ENCODE measurements around the gene DLG1. TPM values are rescaled to one million over a fixed set of nuclear protein-coding genes. Genes with fewer than 3 reads are reported as not detected.
"Not testable (repeated sequence)": the region's sequence is repeated elsewhere in the genome, so short reads cannot be mapped to it uniquely, and the experiment has no call there.

DLG1 gene
- total RNA-seq, 4 donors from 2014 or later: 134 to 211 (median 152) TPM

DNA sequence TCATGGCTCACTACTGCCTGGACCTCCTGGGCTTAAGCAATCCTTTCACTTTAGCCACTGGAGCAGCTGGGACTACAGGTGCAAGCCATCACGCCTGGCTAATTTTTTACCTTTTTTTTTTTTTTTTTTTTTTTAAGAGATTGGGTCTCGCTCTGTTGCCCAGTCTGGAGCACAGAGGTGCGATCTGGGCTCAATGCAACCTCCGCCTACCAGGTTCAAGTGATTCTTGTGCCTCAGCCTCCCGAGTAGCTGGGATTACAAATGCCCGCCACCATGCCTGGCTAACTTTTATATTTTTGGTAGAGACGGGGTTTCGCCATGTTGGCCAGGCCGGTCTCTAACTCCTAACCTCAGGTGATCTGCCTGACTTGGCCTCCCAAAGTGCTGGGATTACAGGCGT is 218.1 kb downstream of the DLG1 start:
- DNase-seq: no peak
- no peak overlapping the region for H3K27ac ChIP-seq
- 99 to 100% methylated on average over 4 to 10 of the region's 10 CpGs for WGBS, 2 donors (ENCODE audit: low coverage in 1 of 2)
- H3K9me3 ChIP-seq: no peaks in the 10 kb centered on the region
- intact Hi-C loops (cut with DNase I; ENCODE audit: low total_unique reads) (no loop called here), in situ Hi-C loops (cut with MboI; ENCODE audit: low pct_ligation_motif_present in 1 of 4, low pct_unique_long_range_greater_than_20kb in 1 of 4, low sequenced_read_pairs in 3 of 4) (no loop called here)
- peaks cover 0 to 27% (median 6%) of the 10 kb centered on the region in 4 donors for H3K36me3 ChIP-seq
- peaks cover 0 to 6% (median 0%) of the 10 kb centered on the region in 4 donors for H3K4me1 ChIP-seq
- H3K27me3 ChIP-seq: no peaks in the 10 kb centered on the region
- H3K4me3 ChIP-seq: no peak overlapping the region
- TF ChIP-seq POLR2A (IDR thresholded peaks at IDR 0.05) (no peak), EP300 (IDR thresholded peaks at IDR 0.05; ENCODE audit: low read depth) (no peak), POLR2AphosphoS5 (IDR thresholded peaks at IDR 0.05) (no peak)
- TF ChIP-seq, protein P1, sequence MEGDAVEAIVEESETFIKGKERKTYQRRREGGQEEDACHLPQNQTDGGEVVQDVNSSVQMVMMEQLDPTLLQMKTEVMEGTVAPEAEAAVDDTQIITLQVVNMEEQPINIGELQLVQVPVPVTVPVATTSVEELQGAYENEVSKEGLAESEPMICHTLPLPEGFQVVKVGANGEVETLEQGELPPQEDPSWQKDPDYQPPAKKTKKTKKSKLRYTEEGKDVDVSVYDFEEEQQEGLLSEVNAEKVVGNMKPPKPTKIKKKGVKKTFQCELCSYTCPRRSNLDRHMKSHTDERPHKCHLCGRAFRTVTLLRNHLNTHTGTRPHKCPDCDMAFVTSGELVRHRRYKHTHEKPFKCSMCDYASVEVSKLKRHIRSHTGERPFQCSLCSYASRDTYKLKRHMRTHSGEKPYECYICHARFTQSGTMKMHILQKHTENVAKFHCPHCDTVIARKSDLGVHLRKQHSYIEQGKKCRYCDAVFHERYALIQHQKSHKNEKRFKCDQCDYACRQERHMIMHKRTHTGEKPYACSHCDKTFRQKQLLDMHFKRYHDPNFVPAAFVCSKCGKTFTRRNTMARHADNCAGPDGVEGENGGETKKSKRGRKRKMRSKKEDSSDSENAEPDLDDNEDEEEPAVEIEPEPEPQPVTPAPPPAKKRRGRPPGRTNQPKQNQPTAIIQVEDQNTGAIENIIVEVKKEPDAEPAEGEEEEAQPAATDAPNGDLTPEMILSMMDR (IDR thresholded peaks at IDR 0.05): no peak

DNA sequence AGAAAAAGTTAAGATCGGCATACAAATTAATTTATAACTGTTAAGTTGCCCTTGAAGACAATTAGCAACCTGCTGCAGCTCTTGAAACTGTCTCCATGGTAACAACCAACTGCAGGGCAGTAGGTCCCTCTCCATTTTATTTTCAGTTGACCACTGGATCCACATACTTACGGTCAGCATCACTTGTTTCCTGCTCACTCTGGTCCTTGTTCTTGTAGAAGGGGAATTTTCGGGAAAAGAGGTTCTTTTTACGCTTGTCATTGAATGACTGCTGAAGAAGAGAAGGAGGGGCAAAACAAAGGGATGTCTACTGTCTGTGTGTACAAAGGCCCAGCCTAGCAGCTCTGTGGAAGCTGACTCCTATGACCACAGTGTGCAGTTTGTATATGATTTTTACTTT is 222.0 kb downstream of the DLG1 start:
- DNase-seq: no peak
- in situ Hi-C loops (cut with MboI; ENCODE audit: low pct_ligation_motif_present in 1 of 4, low pct_unique_long_range_greater_than_20kb in 1 of 4, low sequenced_read_pairs in 3 of 4) (no loop called here), intact Hi-C loops (cut with DNase I; ENCODE audit: low total_unique reads) (no loop called here)
- TF ChIP-seq POLR2A (IDR thresholded peaks at IDR 0.05): no peak
- no peak for TF ChIP-seq POLR2AphosphoS5 (IDR thresholded peaks at IDR 0.05)
- no peak for TF ChIP-seq EP300 (IDR thresholded peaks at IDR 0.05; ENCODE audit: low read depth)
- TF ChIP-seq, protein P1 (IDR thresholded peaks at IDR 0.05): no peak
- 92 to 95% methylated on average over 4 of the region's 4 CpGs for WGBS, 2 donors (ENCODE audit: low coverage in 1 of 2)
- Histone ChIP-seq H3K27me3 (no peaks in the 10 kb centered on the region), H3K27ac (no peak overlapping the region), H3K36me3 (peaks cover 0 to 29% (median 4%) of the 10 kb centered on the region in 4 donors), H3K4me1 (no peaks in the 10 kb centered on the region), H3K9me3 (no peaks in the 10 kb centered on the region), H3K4me3 (no peak overlapping the region)

DNA sequence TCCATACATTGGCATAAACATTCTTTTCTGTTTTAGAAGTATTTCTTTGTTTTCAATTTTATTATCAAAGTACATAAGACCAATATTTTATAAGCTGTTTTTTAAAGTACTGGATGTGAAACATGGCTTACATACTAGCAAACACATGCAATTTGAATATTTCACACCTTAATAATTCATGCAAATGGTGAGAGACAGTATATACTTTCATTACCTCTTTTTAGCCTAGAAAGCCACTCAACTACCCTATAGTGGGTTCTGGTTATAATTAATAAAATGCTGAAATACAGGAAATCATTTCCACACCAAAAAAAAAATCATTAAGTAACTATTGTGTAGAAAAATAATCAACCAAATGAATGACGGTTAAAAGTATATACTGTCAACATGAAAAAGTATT is 230.3 kb downstream of the DLG1 start:
- DNase-seq: no peak
- H3K4me3 ChIP-seq: no peak overlapping the region
- peaks cover 0 to 22% (median 4%) of the 10 kb centered on the region in 4 donors for H3K36me3 ChIP-seq
- no peaks in the 10 kb centered on the region for H3K9me3 ChIP-seq
- H3K27me3 ChIP-seq: no peaks in the 10 kb centered on the region
- in situ Hi-C loops (cut with MboI; ENCODE audit: low pct_ligation_motif_present in 1 of 4, low pct_unique_long_range_greater_than_20kb in 1 of 4, low sequenced_read_pairs in 3 of 4): loop anchor here in 1 of 4 donors (25.0 kb wide), 1 partner anchor 94 kb away; no protein-coding TSS in a partner anchor
- H3K27ac ChIP-seq: no peak overlapping the region
- TF ChIP-seq EP300 (IDR thresholded peaks at IDR 0.05; ENCODE audit: low read depth): no peak
- TF ChIP-seq, protein P1 (IDR thresholded peaks at IDR 0.05): no peak
- no peak for TF ChIP-seq POLR2A (IDR thresholded peaks at IDR 0.05)
- no peak for TF ChIP-seq POLR2AphosphoS5 (IDR thresholded peaks at IDR 0.05)
- H3K4me1 ChIP-seq: no peaks in the 10 kb centered on the region
- intact Hi-C loops (cut with DNase I; ENCODE audit: low total_unique reads): no loop called here
- WGBS, 2 donors (ENCODE audit: low coverage in 1 of 2): 94 to 95% methylated on average over 1 of the region's 1 CpG

DNA sequence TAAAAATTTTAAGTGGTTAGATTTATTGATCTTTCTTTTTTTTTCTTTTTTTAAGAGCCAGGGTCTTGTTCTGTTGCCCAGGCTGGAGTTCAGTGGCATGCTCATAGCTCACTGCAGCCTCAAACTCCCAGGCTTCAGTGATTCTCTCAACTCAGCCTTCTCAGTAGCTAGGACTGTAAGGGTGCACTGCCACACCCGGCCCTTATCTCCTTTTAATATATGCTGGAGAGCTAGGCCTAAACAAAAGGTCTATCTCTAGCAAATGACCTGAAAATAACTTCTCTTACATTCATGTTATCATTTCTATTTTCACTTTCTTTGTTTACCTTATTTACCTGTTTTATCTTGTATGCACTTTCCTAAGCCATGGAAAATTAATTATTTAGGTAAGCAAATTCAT is 233.6 kb downstream of the DLG1 start:
- peaks cover 0 to 31% (median 7%) of the 10 kb centered on the region in 4 donors for H3K36me3 ChIP-seq

DNA sequence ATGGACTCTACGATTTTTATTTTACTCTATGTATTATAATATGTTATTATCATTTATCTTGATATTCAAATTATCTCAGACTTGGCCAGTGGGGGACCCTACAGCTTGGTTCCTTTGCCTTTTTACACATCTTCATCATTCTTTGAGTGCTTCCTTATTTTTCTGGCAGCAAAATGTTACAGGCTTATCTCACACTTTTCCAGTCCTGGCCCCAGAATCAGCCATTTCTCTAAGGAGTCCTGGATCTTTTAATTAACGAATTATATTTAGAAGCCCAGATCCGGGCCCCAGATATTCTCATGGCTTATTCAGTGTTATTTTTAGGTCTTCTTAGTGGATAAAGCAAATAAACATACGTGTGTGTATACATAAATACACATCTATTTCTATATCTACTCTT is 236.0 kb downstream of the DLG1 start:
- DNase-seq: no peak
- Histone ChIP-seq H3K4me3 (no peak overlapping the region), H3K36me3 (peaks cover 0 to 52% (median 18%) of the 10 kb centered on the region in 4 donors), H3K27ac (no peak overlapping the region), H3K27me3 (no peaks in the 10 kb centered on the region), H3K9me3 (no peaks in the 10 kb centered on the region), H3K4me1 (no peaks in the 10 kb centered on the region)
- TF ChIP-seq, protein P1 (IDR thresholded peaks at IDR 0.05): no peak
- TF ChIP-seq EP300 (IDR thresholded peaks at IDR 0.05; ENCODE audit: low read depth): no peak
- no peak for TF ChIP-seq POLR2AphosphoS5 (IDR thresholded peaks at IDR 0.05)
- TF ChIP-seq POLR2A (IDR thresholded peaks at IDR 0.05): no peak
- in situ Hi-C loops (cut with MboI; ENCODE audit: low pct_ligation_motif_present in 1 of 4, low pct_unique_long_range_greater_than_20kb in 1 of 4, low sequenced_read_pairs in 3 of 4): loop anchor here in 1 of 4 donors (25.0 kb wide), 1 partner anchor 100 kb away; no protein-coding TSS in a partner anchor
- intact Hi-C loops (cut with DNase I; ENCODE audit: low total_unique reads): no loop called here
- 80 to 86% methylated on average over 3 to 4 of the region's 4 CpGs for WGBS, 2 donors (ENCODE audit: low coverage in 1 of 2)

More for the DNA sequence above, 233.6 kb downstream of the DLG1 start:
- intact Hi-C loops (cut with DNase I; ENCODE audit: low total_unique reads): no loop called here
- Histone ChIP-seq H3K27me3 (no peaks in the 10 kb centered on the region), H3K4me1 (no peaks in the 10 kb centered on the region), H3K9me3 (no peaks in the 10 kb centered on the region), H3K4me3 (no peak overlapping the region), H3K27ac (no peak overlapping the region)
- no peak for DNase-seq
- in situ Hi-C loops (cut with MboI; ENCODE audit: low pct_ligation_motif_present in 1 of 4, low pct_unique_long_range_greater_than_20kb in 1 of 4, low sequenced_read_pairs in 3 of 4): loop anchor here in 1 of 4 donors (25.0 kb wide), 1 partner anchor 98 kb away; no protein-coding TSS in a partner anchor
- 80 to 92% methylated on average over 1 of the region's 1 CpG for WGBS, 2 donors (ENCODE audit: low coverage in 1 of 2)
- TF ChIP-seq POLR2A (IDR thresholded peaks at IDR 0.05) (no peak), POLR2AphosphoS5 (IDR thresholded peaks at IDR 0.05) (peak in 1 of 3 donors; percentile 3)

DNA sequence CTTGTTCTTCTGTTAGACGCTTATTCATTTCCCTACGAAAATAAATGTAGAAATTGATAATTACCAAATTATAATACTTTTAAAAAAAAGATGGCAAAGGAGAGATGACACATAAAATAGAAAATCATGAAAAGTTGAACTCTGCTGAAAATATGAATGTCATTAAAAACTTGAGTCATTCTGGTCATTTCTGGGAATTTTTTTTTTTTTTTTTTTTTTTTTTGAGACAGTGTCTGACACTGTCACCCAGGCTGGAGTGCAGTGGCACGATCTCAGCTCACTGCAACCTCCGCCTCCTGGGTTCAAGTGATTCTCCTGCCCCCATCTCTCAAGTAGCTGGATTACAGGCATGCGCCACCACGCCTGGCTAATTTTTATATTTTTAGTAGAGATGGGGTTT is 246.8 kb downstream of the DLG1 start:
- in situ Hi-C loops (cut with MboI; ENCODE audit: low pct_ligation_motif_present in 1 of 4, low pct_unique_long_range_greater_than_20kb in 1 of 4, low sequenced_read_pairs in 3 of 4): loop anchor here in 1 of 4 donors (25.0 kb wide), 1 partner anchor 111 kb away; no protein-coding TSS in a partner anchor
- H3K27ac ChIP-seq; intact Hi-C loops (cut with DNase I; ENCODE audit: low total_unique reads); H3K4me1 ChIP-seq; H3K9me3 ChIP-seq; H3K4me3 ChIP-seq; DNase-seq; H3K27me3 ChIP-seq: not testable (repeated sequence)
- H3K36me3 ChIP-seq: peaks cover 0 to 39% (median 14%) of the 10 kb centered on the region in 4 donors
- WGBS, 2 donors (ENCODE audit: low coverage in 1 of 2): 88 to 96% methylated on average over 2 to 6 of the region's 6 CpGs

All from transverse colon (tissue), 4 donors.